ENCODE results near the gene ALMS1. TPM values are rescaled to one million over a fixed set of nuclear protein-coding genes. Genes with fewer than 3 reads are reported as not detected.
"Not testable (repeated sequence)": the region's sequence is repeated elsewhere in the genome, so short reads cannot be mapped to it uniquely, and the experiment has no call there.

The ALMS1 gene
- total RNA-seq, 4 donors from 2014 or later, result 38.0 to 57.3 (median 49.8) TPM

GRCh38 chr2:73528688-73529087 lies 143.1 kb downstream of the ALMS1 start:
- H3K9me3 ChIP-seq, result peaks cover 0 to 55% (median 20%) of the 10 kb centered on the region in 4 donors
- H3K27ac ChIP-seq, result no peak overlapping the region
- no peak for DNase-seq (ENCODE audit: low spot score in 2 of 2)
- no peaks in the 10 kb centered on the region for H3K27me3 ChIP-seq
- peaks cover 0 to 97% (median 4%) of the 10 kb centered on the region in 3 donors for H3K36me3 ChIP-seq
- H3K4me1 ChIP-seq, result no peaks in the 10 kb centered on the region
- TF ChIP-seq POLR2A (IDR thresholded peaks at IDR 0.05) (no peak), CTCF (IDR thresholded peaks at IDR 0.05) (no peak), EP300 (IDR thresholded peaks at IDR 0.05) (no peak)
- no peak overlapping the region for H3K4me3 ChIP-seq
- 100% methylated on average over 1 of the region's 1 CpG for WGBS, 2 donors

- H3K27ac ChIP-seq; H3K4me3 ChIP-seq; H3K27me3 ChIP-seq; H3K4me1 ChIP-seq; DNase-seq (ENCODE audit: low spot score in 2 of 2): not testable (repeated sequence)
- WGBS, 2 donors, result 91 to 95% methylated on average over 4 of the region's 4 CpGs
- peaks cover 0 to 41% (median 15%) of the 10 kb centered on the region in 4 donors for H3K9me3 ChIP-seq
- peaks cover 0 to 95% (median 4%) of the 10 kb centered on the region in 3 donors for H3K36me3 ChIP-seq
Measured at GRCh38 chr2:73530773-73531172, 145.1 kb downstream of the ALMS1 start.

GRCh38 chr2:73532381-73532780 lies 146.7 kb downstream of the ALMS1 start:
- Histone ChIP-seq H3K9me3 (peaks cover 0 to 25% (median 8%) of the 10 kb centered on the region in 4 donors), H3K4me3 (no peak overlapping the region), H3K27ac (no peak overlapping the region), H3K27me3 (no peaks in the 10 kb centered on the region), H3K4me1 (no peaks in the 10 kb centered on the region), H3K36me3 (peaks cover 0 to 95% (median 4%) of the 10 kb centered on the region in 3 donors)
- no peak for TF ChIP-seq CTCF (IDR thresholded peaks at IDR 0.05)
- no peak for TF ChIP-seq EP300 (IDR thresholded peaks at IDR 0.05)
- no peak for TF ChIP-seq POLR2A (IDR thresholded peaks at IDR 0.05)
- 100% methylated on average over 1 of the region's 1 CpG for WGBS, 2 donors
- DNase-seq (ENCODE audit: low spot score in 2 of 2), result no peak

GRCh38 chr2:73536133-73536840 lies 150.7 kb downstream of the ALMS1 start:
- Histone ChIP-seq H3K36me3 (peaks cover 0 to 76% (median 5%) of the 10 kb centered on the region in 3 donors), H3K4me1 (no peaks in the 10 kb centered on the region), H3K27me3 (no peaks in the 10 kb centered on the region), H3K9me3 (peaks cover 0 to 13% (median 0%) of the 10 kb centered on the region in 4 donors), H3K27ac (no peak overlapping the region), H3K4me3 (no peak overlapping the region)
- DNase-seq (ENCODE audit: low spot score in 2 of 2), result no peak
- 91 to 94% methylated on average over 6 of the region's 6 CpGs for WGBS, 2 donors
- TF ChIP-seq CTCF (IDR thresholded peaks at IDR 0.05) (no peak), POLR2A (IDR thresholded peaks at IDR 0.05) (no peak), EP300 (IDR thresholded peaks at IDR 0.05) (no peak)

GRCh38 chr2:73560875-73561274 lies 175.2 kb downstream of the ALMS1 start:
- not testable (repeated sequence) for DNase-seq (ENCODE audit: low spot score in 2 of 2); H3K27ac ChIP-seq; H3K4me1 ChIP-seq; H3K9me3 ChIP-seq; H3K4me3 ChIP-seq; H3K27me3 ChIP-seq
- WGBS, 2 donors, result 60 to 71% methylated on average over 5 of the region's 5 CpGs
- peaks cover 0 to 73% (median 0%) of the 10 kb centered on the region in 3 donors for H3K36me3 ChIP-seq

- Histone ChIP-seq H3K27ac (no peak overlapping the region), H3K4me3 (no peak overlapping the region), H3K9me3 (no peaks in the 10 kb centered on the region), H3K36me3 (peaks cover 0 to 79% (median 0%) of the 10 kb centered on the region in 3 donors), H3K27me3 (no peaks in the 10 kb centered on the region), H3K4me1 (no peaks in the 10 kb centered on the region)
- DNase-seq (ENCODE audit: low spot score in 2 of 2), result no peak
- no peak for TF ChIP-seq CTCF (IDR thresholded peaks at IDR 0.05)
- no peak for TF ChIP-seq EP300 (IDR thresholded peaks at IDR 0.05)
- no peak for TF ChIP-seq POLR2A (IDR thresholded peaks at IDR 0.05)
Measured at GRCh38 chr2:73561422-73561821, 175.8 kb downstream of the ALMS1 start.
